Measurements from ENCODE around the gene LAMB3.
A peak's percentile ranks its signal among the peaks of the same experiment; 100 is the strongest.
"Not testable (repeated sequence)": the region's sequence is repeated elsewhere in the genome, so short reads cannot be mapped to it uniquely, and the experiment has no call there.

Gene LAMB3

GRCh38 chr1:209652121-209652735 is at the start of gene LAMB3:
Gene LAMB3 (minus strand): TSS chr1:209652425. CDS start chr1:209650944, 1,481 bp downstream.
- no peak for DNase-seq

- DNase-seq, result not testable (repeated sequence)
Measured at GRCh38 chr1:209700686-209701085, 48.5 kb upstream of the LAMB3 start.

- DNase-seq, result no peak
Measured at GRCh38 chr1:209697126-209697525, 44.9 kb upstream of the LAMB3 start.

GRCh38 chr1:209696673-209697072 is 44.4 kb upstream of the LAMB3 start:
- DNase-seq, result no peak

GRCh38 chr1:209692745-209693504 is 40.7 kb upstream of the LAMB3 start:
- DNase-seq, result peak; percentile 76

GRCh38 chr1:209692296-209692695 is 40.1 kb upstream of the LAMB3 start:
- no peak for DNase-seq

GRCh38 chr1:209691237-209691636 is 39.0 kb upstream of the LAMB3 start:
- no peak for DNase-seq

- no peak for DNase-seq
Measured at GRCh38 chr1:209689477-209689876, 37.3 kb upstream of the LAMB3 start.

- DNase-seq, result no peak
Measured at GRCh38 chr1:209688746-209689234, 36.6 kb upstream of the LAMB3 start.

- no peak for DNase-seq
Measured at GRCh38 chr1:209686322-209686721, 34.1 kb upstream of the LAMB3 start.

GRCh38 chr1:209685821-209686220 is 33.6 kb upstream of the LAMB3 start:
- no peak for DNase-seq

- DNase-seq, result no peak
Measured at GRCh38 chr1:209678981-209679539, 26.8 kb upstream of the LAMB3 start.

GRCh38 chr1:209675565-209676154 is 23.4 kb upstream of the LAMB3 start:
- DNase-seq, result no peak

GRCh38 chr1:209674957-209675564 is 22.8 kb upstream of the LAMB3 start, which contains the start of gene G0S2:
Gene G0S2 (plus strand): TSS chr1:209675412. CDS start chr1:209675685, 273 bp downstream.
- DNase-seq, result peak; percentile 28

- DNase-seq, result no peak
Measured at GRCh38 chr1:209673631-209674417, 21.6 kb upstream of the LAMB3 start.

GRCh38 chr1:209672705-209673630 is 20.7 kb upstream of the LAMB3 start:
- no peak for DNase-seq

GRCh38 chr1:209670441-209671082 is 18.3 kb upstream of the LAMB3 start:
- no peak for DNase-seq

GRCh38 chr1:209667708-209668107 is 15.5 kb upstream of the LAMB3 start:
- no peak for DNase-seq

GRCh38 chr1:209667103-209667502 is 14.9 kb upstream of the LAMB3 start:
- no peak for DNase-seq

- no peak for DNase-seq
Measured at GRCh38 chr1:209662879-209663327, 10.7 kb upstream of the LAMB3 start.

Data from NCI-H1105 treated with DMSO at 0.1 percent for 48 hours (cell line).